ENCODE measurements around the gene PTPRM.

The PTPRM gene

GRCh38 chr18:8274370-8274769 is 707.3 kb downstream of the PTPRM start:
- no peak overlapping the region for H3K27ac ChIP-seq (ENCODE audit: low read length)
- no peak for DNase-seq (ENCODE audit: low read depth, low spot score)
- no peaks in the 10 kb centered on the region for H3K36me3 ChIP-seq (ENCODE audit: control insufficient read depth, insufficient read depth, low read length)
- no peaks in the 10 kb centered on the region for H3K4me1 ChIP-seq (ENCODE audit: control insufficient read depth, insufficient read depth, low read length)
- WGBS (ENCODE audit: insufficient coverage, insufficient read length), result no CpG with 5 or more reads among the region's 1 CpG
- no peaks in the 10 kb centered on the region for H3K27me3 ChIP-seq (ENCODE audit: control insufficient read depth, insufficient read depth, low read length)
- no peak overlapping the region for H3K4me3 ChIP-seq (ENCODE audit: low read length)
- H3K9me3 ChIP-seq (ENCODE audit: control insufficient read depth, insufficient read depth, low read length), result no peaks in the 10 kb centered on the region

- Histone ChIP-seq H3K27me3 (ENCODE audit: control insufficient read depth, insufficient read depth, low read length) (no peaks in the 10 kb centered on the region), H3K27ac (ENCODE audit: low read length) (no peak overlapping the region), H3K4me3 (ENCODE audit: low read length) (no peak overlapping the region), H3K4me1 (ENCODE audit: control insufficient read depth, insufficient read depth, low read length) (no peaks in the 10 kb centered on the region), H3K36me3 (ENCODE audit: control insufficient read depth, insufficient read depth, low read length) (no peaks in the 10 kb centered on the region), H3K9me3 (ENCODE audit: control insufficient read depth, insufficient read depth, low read length) (no peaks in the 10 kb centered on the region)
- WGBS (ENCODE audit: insufficient coverage, insufficient read length), result no CpG with 5 or more reads among the region's 3 CpGs
- DNase-seq (ENCODE audit: low read depth, low spot score), result no peak
Observed at GRCh38 chr18:8276406-8276805, 709.3 kb downstream of the PTPRM start.

DNA sequence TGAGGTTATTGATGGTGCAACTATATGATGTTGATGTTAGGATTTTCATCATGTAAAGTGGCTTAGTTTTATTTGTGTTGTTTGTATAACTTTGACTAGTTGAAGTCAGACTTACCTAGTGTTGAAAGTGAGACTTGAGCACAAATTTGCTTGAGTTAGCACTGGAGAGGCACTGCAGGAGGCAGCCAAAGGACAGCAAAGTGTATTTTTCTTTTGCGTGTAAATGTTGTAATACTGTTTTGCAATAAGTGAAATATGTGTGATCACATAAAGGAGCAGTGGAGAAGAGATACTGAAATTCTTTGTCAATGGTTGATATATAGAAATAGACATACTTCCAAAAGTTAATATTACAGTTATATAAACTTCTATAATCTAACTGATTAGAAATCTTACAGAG is 710.2 kb downstream of the PTPRM start:
- no CpG with 5 or more reads among the region's 1 CpG for WGBS (ENCODE audit: insufficient coverage, insufficient read length)
- H3K9me3 ChIP-seq (ENCODE audit: control insufficient read depth, insufficient read depth, low read length), result no peaks in the 10 kb centered on the region

DNA sequence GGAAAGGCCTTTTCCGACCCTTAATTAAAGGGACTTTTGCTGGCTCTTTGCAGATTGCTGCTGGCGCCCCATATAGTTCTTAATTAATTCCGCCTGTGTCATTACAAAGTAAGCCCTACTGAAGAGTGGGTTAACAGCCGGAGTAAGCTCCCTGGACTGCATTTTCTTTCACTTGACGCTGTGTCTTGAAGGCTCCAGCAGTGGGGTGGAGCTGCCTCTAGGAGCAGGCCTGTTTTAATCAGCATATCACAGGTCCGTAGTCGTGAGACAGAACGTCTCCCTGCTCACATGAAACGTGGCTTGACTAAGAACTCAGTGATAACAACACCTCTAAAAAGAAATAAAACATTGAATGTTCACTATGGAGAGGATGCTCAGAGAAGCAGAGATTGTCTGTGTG is 712.2 kb downstream of the PTPRM start:
- WGBS (ENCODE audit: insufficient coverage, insufficient read length), result no CpG with 5 or more reads among the region's 9 CpGs
- DNase-seq (ENCODE audit: low read depth, low spot score), result no peak
- no peaks in the 10 kb centered on the region for H3K36me3 ChIP-seq (ENCODE audit: control insufficient read depth, insufficient read depth, low read length)

More for the DNA sequence above, 710.2 kb downstream of the PTPRM start:
- no peak for DNase-seq (ENCODE audit: low read depth, low spot score)
- no peaks in the 10 kb centered on the region for H3K36me3 ChIP-seq (ENCODE audit: control insufficient read depth, insufficient read depth, low read length)
- no peak overlapping the region for H3K27ac ChIP-seq (ENCODE audit: low read length)
- H3K4me1 ChIP-seq (ENCODE audit: control insufficient read depth, insufficient read depth, low read length), result no peaks in the 10 kb centered on the region
- no peaks in the 10 kb centered on the region for H3K27me3 ChIP-seq (ENCODE audit: control insufficient read depth, insufficient read depth, low read length)
- H3K4me3 ChIP-seq (ENCODE audit: low read length), result no peak overlapping the region

GRCh38 chr18:8279781-8280330 is 712.7 kb downstream of the PTPRM start:
- DNase-seq (ENCODE audit: low read depth, low spot score), result no peak
- H3K27ac ChIP-seq (ENCODE audit: low read length), result no peak overlapping the region
- H3K4me1 ChIP-seq (ENCODE audit: control insufficient read depth, insufficient read depth, low read length), result no peaks in the 10 kb centered on the region
- H3K4me3 ChIP-seq (ENCODE audit: low read length), result no peak overlapping the region
- no CpG with 5 or more reads among the region's 7 CpGs for WGBS (ENCODE audit: insufficient coverage, insufficient read length)
- H3K9me3 ChIP-seq (ENCODE audit: control insufficient read depth, insufficient read depth, low read length), result no peaks in the 10 kb centered on the region
- no peaks in the 10 kb centered on the region for H3K36me3 ChIP-seq (ENCODE audit: control insufficient read depth, insufficient read depth, low read length)
- no peaks in the 10 kb centered on the region for H3K27me3 ChIP-seq (ENCODE audit: control insufficient read depth, insufficient read depth, low read length)

More for the DNA sequence above, 712.2 kb downstream of the PTPRM start:
- Histone ChIP-seq H3K4me1 (ENCODE audit: control insufficient read depth, insufficient read depth, low read length) (no peaks in the 10 kb centered on the region), H3K27me3 (ENCODE audit: control insufficient read depth, insufficient read depth, low read length) (no peaks in the 10 kb centered on the region), H3K4me3 (ENCODE audit: low read length) (no peak overlapping the region), H3K9me3 (ENCODE audit: control insufficient read depth, insufficient read depth, low read length) (no peaks in the 10 kb centered on the region), H3K27ac (ENCODE audit: low read length) (no peak overlapping the region)

DNA sequence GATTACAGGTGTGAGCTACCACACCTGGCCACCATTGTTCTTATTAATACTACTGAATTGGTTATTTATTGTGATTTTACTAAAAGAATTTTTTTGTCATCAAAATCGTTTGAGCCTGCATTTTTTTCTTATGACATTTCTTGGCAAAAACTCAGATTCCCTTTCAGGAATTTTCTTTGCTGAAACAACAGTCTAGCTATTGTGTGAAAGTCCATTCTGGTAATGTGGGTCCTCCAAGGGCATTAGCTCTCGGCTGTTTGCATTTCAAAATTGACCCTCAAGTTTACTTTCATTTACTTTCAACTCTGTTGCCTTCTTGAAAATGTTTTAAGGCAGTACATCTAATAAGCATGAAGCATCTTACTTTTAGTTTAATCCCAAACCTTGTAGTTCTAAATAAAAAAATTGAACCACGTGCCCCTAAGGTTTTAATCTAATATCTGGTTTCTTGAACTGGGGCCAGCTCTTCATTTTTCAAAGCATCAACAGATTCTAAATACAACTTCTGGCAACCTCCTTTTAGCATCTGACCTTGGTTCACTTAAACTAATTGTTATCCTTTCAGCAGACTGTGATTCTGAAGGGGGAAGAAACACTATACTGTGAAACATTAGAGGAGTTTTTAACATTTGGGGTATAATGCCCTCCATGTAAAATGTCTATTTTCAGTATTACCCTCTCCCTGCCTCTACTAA is 716.9 kb downstream of the PTPRM start:
- H3K27me3 ChIP-seq (ENCODE audit: control insufficient read depth, insufficient read depth, low read length), result no peaks in the 10 kb centered on the region
- no CpG with 5 or more reads among the region's 3 CpGs for WGBS (ENCODE audit: insufficient coverage, insufficient read length)
- H3K27ac ChIP-seq (ENCODE audit: low read length), result no peak overlapping the region
- no peak overlapping the region for H3K4me3 ChIP-seq (ENCODE audit: low read length)
- no peak for DNase-seq (ENCODE audit: low read depth, low spot score)
- no peaks in the 10 kb centered on the region for H3K4me1 ChIP-seq (ENCODE audit: control insufficient read depth, insufficient read depth, low read length)
- no peaks in the 10 kb centered on the region for H3K36me3 ChIP-seq (ENCODE audit: control insufficient read depth, insufficient read depth, low read length)
- H3K9me3 ChIP-seq (ENCODE audit: control insufficient read depth, insufficient read depth, low read length), result no peaks in the 10 kb centered on the region

- no peak overlapping the region for H3K4me3 ChIP-seq (ENCODE audit: low read length)
- no peaks in the 10 kb centered on the region for H3K4me1 ChIP-seq (ENCODE audit: control insufficient read depth, insufficient read depth, low read length)
- H3K27ac ChIP-seq (ENCODE audit: low read length), result no peak overlapping the region
- DNase-seq (ENCODE audit: low read depth, low spot score), result no peak
- H3K27me3 ChIP-seq (ENCODE audit: control insufficient read depth, insufficient read depth, low read length), result no peaks in the 10 kb centered on the region
- whole genome bisulfite sequencing (ENCODE audit: insufficient coverage, insufficient read length), result no CpG with 5 or more reads among the region's 2 CpGs
- H3K36me3 ChIP-seq (ENCODE audit: control insufficient read depth, insufficient read depth, low read length), result no peaks in the 10 kb centered on the region
- no peaks in the 10 kb centered on the region for H3K9me3 ChIP-seq (ENCODE audit: control insufficient read depth, insufficient read depth, low read length)
Observed at GRCh38 chr18:8286303-8286702, 719.2 kb downstream of the PTPRM start.

- no peak for DNase-seq (ENCODE audit: low read depth, low spot score)
- H3K27me3 ChIP-seq (ENCODE audit: control insufficient read depth, insufficient read depth, low read length), result no peaks in the 10 kb centered on the region
- WGBS (ENCODE audit: insufficient coverage, insufficient read length), result no CpG with 5 or more reads among the region's 2 CpGs
- H3K4me3 ChIP-seq (ENCODE audit: low read length), result no peak overlapping the region
- H3K4me1 ChIP-seq (ENCODE audit: control insufficient read depth, insufficient read depth, low read length), result no peaks in the 10 kb centered on the region
- no peak overlapping the region for H3K27ac ChIP-seq (ENCODE audit: low read length)
- H3K9me3 ChIP-seq (ENCODE audit: control insufficient read depth, insufficient read depth, low read length), result no peaks in the 10 kb centered on the region
- no peaks in the 10 kb centered on the region for H3K36me3 ChIP-seq (ENCODE audit: control insufficient read depth, insufficient read depth, low read length)
Observed at GRCh38 chr18:8287196-8287885, 720.2 kb downstream of the PTPRM start.

DNA sequence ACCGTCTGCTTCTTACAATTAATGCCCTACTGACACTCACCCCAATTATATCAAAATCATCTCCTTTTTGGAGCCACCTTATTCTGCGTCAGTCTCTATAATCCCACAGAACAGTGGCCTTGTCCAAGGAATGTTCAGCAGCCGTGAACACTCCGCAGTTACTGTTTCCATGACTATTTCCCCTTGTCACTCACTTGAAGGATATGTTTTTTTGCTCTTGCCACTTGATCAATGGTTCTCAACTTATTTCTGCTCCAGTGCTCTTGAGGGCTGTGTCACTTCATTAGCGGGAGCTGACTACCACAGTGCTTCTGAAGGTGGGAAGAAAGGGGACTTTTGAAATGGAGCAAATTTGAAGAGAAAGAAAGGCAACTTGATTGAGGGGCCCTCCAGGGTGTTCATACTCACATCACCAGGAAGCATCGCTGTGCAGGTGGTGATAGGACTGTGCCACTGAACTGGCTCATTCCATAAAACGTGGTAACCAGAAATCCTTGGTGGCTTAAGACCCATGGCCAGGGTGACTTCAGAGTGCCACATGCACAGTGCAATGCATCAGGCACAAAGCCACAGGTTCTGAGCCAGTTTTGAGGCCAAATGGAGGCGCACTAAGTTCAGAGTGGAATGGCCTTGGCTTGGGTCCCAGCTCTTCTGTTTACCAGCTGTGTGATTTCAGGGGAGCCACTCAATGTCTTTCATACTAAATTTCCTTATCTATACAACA is 721.5 kb downstream of the PTPRM start:
- no peak for DNase-seq (ENCODE audit: low read depth, low spot score)

GRCh38 chr18:8290435-8290834 is 723.3 kb downstream of the PTPRM start:
- no peak overlapping the region for H3K4me3 ChIP-seq (ENCODE audit: low read length)
- H3K9me3 ChIP-seq (ENCODE audit: control insufficient read depth, insufficient read depth, low read length), result no peaks in the 10 kb centered on the region
- H3K27ac ChIP-seq (ENCODE audit: low read length), result no peak overlapping the region
- H3K4me1 ChIP-seq (ENCODE audit: control insufficient read depth, insufficient read depth, low read length), result no peaks in the 10 kb centered on the region
- H3K36me3 ChIP-seq (ENCODE audit: control insufficient read depth, insufficient read depth, low read length), result no peaks in the 10 kb centered on the region
- DNase-seq (ENCODE audit: low read depth, low spot score), result no peak
- H3K27me3 ChIP-seq (ENCODE audit: control insufficient read depth, insufficient read depth, low read length), result no peaks in the 10 kb centered on the region
- WGBS (ENCODE audit: insufficient coverage, insufficient read length), result no CpG with 5 or more reads among the region's 3 CpGs

More for the DNA sequence above, 721.5 kb downstream of the PTPRM start:
- Histone ChIP-seq H3K4me1 (ENCODE audit: control insufficient read depth, insufficient read depth, low read length) (no peaks in the 10 kb centered on the region), H3K9me3 (ENCODE audit: control insufficient read depth, insufficient read depth, low read length) (no peaks in the 10 kb centered on the region), H3K4me3 (ENCODE audit: low read length) (no peak overlapping the region), H3K36me3 (ENCODE audit: control insufficient read depth, insufficient read depth, low read length) (no peaks in the 10 kb centered on the region), H3K27me3 (ENCODE audit: control insufficient read depth, insufficient read depth, low read length) (no peaks in the 10 kb centered on the region), H3K27ac (ENCODE audit: low read length) (no peak overlapping the region)
- WGBS (ENCODE audit: insufficient coverage, insufficient read length), result no CpG with 5 or more reads among the region's 8 CpGs

Measured in iPS DF 6.9 (cell line).